SJCRH30 (cell line): ENCODE data around the gene SLC12A8. TPM values are rescaled to one million over a fixed set of nuclear protein-coding genes. Genes with fewer than 3 reads are reported as not detected.

Experiments used
- DNase-seq, 2 experiments: peaks; one replicate each; pipeline ENCODE4 v3.0.0-alpha.2; 2015 to 2020
- H3K27ac ChIP-seq: fragments of 250-450 bp; sonication (Bioruptor Pico); 2 replicates; pipeline ENCODE4 v1.5.1; 2020; ENCODE audit warnings: mild to moderate bottlenecking, moderate library complexity
- H3K27me3 ChIP-seq: fragments of 250-450 bp; sonication (Bioruptor Pico); 2 replicates; pipeline ENCODE4 v1.5.1; 2020; ENCODE audit warnings: mild to moderate bottlenecking, moderate library complexity
- H3K36me3 ChIP-seq: fragments of 250-450 bp; sonication (Bioruptor Pico); 2 replicates; pipeline ENCODE4 v1.5.1; 2020; ENCODE audit warnings: mild to moderate bottlenecking, moderate library complexity
- H3K4me1 ChIP-seq: fragments of 250-450 bp; sonication (Bioruptor Pico); 2 replicates; pipeline ENCODE4 v1.5.1; 2020; ENCODE audit warnings: mild to moderate bottlenecking, moderate library complexity
- H3K4me3 ChIP-seq: fragments of 250-450 bp; sonication (Bioruptor Pico); 2 replicates; pipeline ENCODE4 v1.5.1; 2020; ENCODE audit warnings: mild to moderate bottlenecking, moderate library complexity
- H3K9me3 ChIP-seq: fragments of 250-450 bp; sonication (Bioruptor Pico); replicated peaks from 2 replicates; pipeline ENCODE4 v1.5.1; 2020; ENCODE audit warnings: mild to moderate bottlenecking, moderate library complexity
- total RNA-seq: library from RNA; depleted of rRNA; stranded (reverse); fragments of >200 nt; shearing (Covaris generic); gene quantifications from 2 replicates; pipeline ENCODE4 v1.2.3, GENCODE V29; 2014

The SLC12A8 gene
- total RNA-seq, 1 experiment from 2014 or later = 3.7 TPM

GRCh38 chr3:125186261-125186787 lies 26.2 kb downstream of the SLC12A8 start:
- no peak overlapping the region for H3K4me3 ChIP-seq
- no peaks in the 10 kb centered on the region for H3K9me3 ChIP-seq
- H3K27ac ChIP-seq = no peak overlapping the region
- no peaks in the 10 kb centered on the region for H3K27me3 ChIP-seq
- H3K4me1 ChIP-seq = no peaks in the 10 kb centered on the region
- no peak for DNase-seq
- no peaks in the 10 kb centered on the region for H3K36me3 ChIP-seq

- no peak overlapping the region for H3K4me3 ChIP-seq
Measured at GRCh38 chr3:125185805-125186204, 26.7 kb downstream of the SLC12A8 start.

GRCh38 chr3:125179884-125180240 lies 32.7 kb downstream of the SLC12A8 start:
- no peaks in the 10 kb centered on the region for H3K9me3 ChIP-seq
- no peak overlapping the region for H3K4me3 ChIP-seq
- H3K27me3 ChIP-seq = no peaks in the 10 kb centered on the region
- no peak overlapping the region for H3K27ac ChIP-seq
- H3K36me3 ChIP-seq = no peaks in the 10 kb centered on the region
- no peak for DNase-seq
- H3K4me1 ChIP-seq = no peaks in the 10 kb centered on the region

More at GRCh38 chr3:125185805-125186204, 26.7 kb downstream of the SLC12A8 start:
- DNase-seq = no peak
- Histone ChIP-seq H3K9me3 (no peaks in the 10 kb centered on the region), H3K27ac (no peak overlapping the region), H3K27me3 (no peaks in the 10 kb centered on the region), H3K36me3 (no peaks in the 10 kb centered on the region), H3K4me1 (no peaks in the 10 kb centered on the region)

GRCh38 chr3:125179143-125179883 lies 33.2 kb downstream of the SLC12A8 start:
- Histone ChIP-seq H3K9me3 (no peaks in the 10 kb centered on the region), H3K4me1 (no peaks in the 10 kb centered on the region), H3K4me3 (no peak overlapping the region), H3K27me3 (no peaks in the 10 kb centered on the region), H3K27ac (no peak overlapping the region), H3K36me3 (no peaks in the 10 kb centered on the region)
- no peak for DNase-seq

- no peak overlapping the region for H3K27ac ChIP-seq
Measured at GRCh38 chr3:125177746-125178145, 34.8 kb downstream of the SLC12A8 start.

GRCh38 chr3:125175295-125176078 lies 37.1 kb downstream of the SLC12A8 start:
- H3K27me3 ChIP-seq = no peaks in the 10 kb centered on the region
- no peak overlapping the region for H3K27ac ChIP-seq
- no peaks in the 10 kb centered on the region; the same call in 1 of the 2 replicates for H3K9me3 ChIP-seq
- no peak for DNase-seq
- H3K4me1 ChIP-seq = no peaks in the 10 kb centered on the region
- no peak overlapping the region for H3K4me3 ChIP-seq
- H3K36me3 ChIP-seq = no peaks in the 10 kb centered on the region

More at GRCh38 chr3:125177746-125178145, 34.8 kb downstream of the SLC12A8 start:
- Histone ChIP-seq H3K4me3 (no peak overlapping the region), H3K36me3 (no peaks in the 10 kb centered on the region), H3K9me3 (no peaks in the 10 kb centered on the region; the same call in 1 of the 2 replicates), H3K27me3 (no peaks in the 10 kb centered on the region), H3K4me1 (no peaks in the 10 kb centered on the region)
- DNase-seq = no peak

- H3K4me1 ChIP-seq = no peaks in the 10 kb centered on the region
- no peaks in the 10 kb centered on the region; the same call in 1 of the 2 replicates for H3K9me3 ChIP-seq
- H3K27ac ChIP-seq = no peak overlapping the region
- H3K4me3 ChIP-seq = no peak overlapping the region
- H3K36me3 ChIP-seq = no peaks in the 10 kb centered on the region
- no peak for DNase-seq
- no peaks in the 10 kb centered on the region for H3K27me3 ChIP-seq
Measured at GRCh38 chr3:125172346-125172745, 40.2 kb downstream of the SLC12A8 start.

GRCh38 chr3:125168711-125169393 lies 43.7 kb downstream of the SLC12A8 start:
- Histone ChIP-seq H3K4me1 (no peaks in the 10 kb centered on the region), H3K36me3 (no peaks in the 10 kb centered on the region), H3K4me3 (no peak overlapping the region), H3K27me3 (no peaks in the 10 kb centered on the region), H3K27ac (no peak overlapping the region), H3K9me3 (no peaks in the 10 kb centered on the region)
- no peak for DNase-seq

GRCh38 chr3:125166599-125167136 lies 45.9 kb downstream of the SLC12A8 start:
- H3K27me3 ChIP-seq = no peaks in the 10 kb centered on the region
- no peak overlapping the region for H3K4me3 ChIP-seq
- no peak for DNase-seq

GRCh38 chr3:125165948-125166553 lies 46.5 kb downstream of the SLC12A8 start:
- H3K27ac ChIP-seq = no peak overlapping the region
- H3K36me3 ChIP-seq = no peaks in the 10 kb centered on the region
- no peaks in the 10 kb centered on the region for H3K27me3 ChIP-seq
- peaks cover 1% of the 10 kb centered on the region for H3K4me1 ChIP-seq
- no peak for DNase-seq
- no peak overlapping the region for H3K4me3 ChIP-seq
- no peaks in the 10 kb centered on the region for H3K9me3 ChIP-seq

More at GRCh38 chr3:125166599-125167136, 45.9 kb downstream of the SLC12A8 start:
- H3K4me1 ChIP-seq = no peaks in the 10 kb centered on the region
- H3K36me3 ChIP-seq = no peaks in the 10 kb centered on the region
- H3K9me3 ChIP-seq = no peaks in the 10 kb centered on the region
- H3K27ac ChIP-seq = no peak overlapping the region

- Histone ChIP-seq H3K4me1 (peaks cover 8% of the 10 kb centered on the region), H3K27ac (no peak overlapping the region), H3K9me3 (no peaks in the 10 kb centered on the region), H3K36me3 (no peaks in the 10 kb centered on the region), H3K27me3 (no peaks in the 10 kb centered on the region), H3K4me3 (no peak overlapping the region)
- peak in 1 of 2 experiments; percentile 56 for DNase-seq
Measured at GRCh38 chr3:125165189-125165947, 47.2 kb downstream of the SLC12A8 start.

- Histone ChIP-seq H3K27me3 (no peaks in the 10 kb centered on the region), H3K27ac (no peak overlapping the region), H3K36me3 (no peaks in the 10 kb centered on the region), H3K4me3 (no peak overlapping the region), H3K4me1 (peaks cover 9% of the 10 kb centered on the region), H3K9me3 (no peaks in the 10 kb centered on the region)
- peak; percentile 57 to 59 for DNase-seq
Measured at GRCh38 chr3:125163739-125164601, 48.6 kb downstream of the SLC12A8 start.
